IMR-90 (cell line): ENCODE results near the gene COLGALT1.

Experiments used
- POLR2A ChIP-seq: IDR thresholded peaks from 2 replicates; pipeline ENCODE4 v1.6.1; 2012; ENCODE audit warnings: mild to moderate bottlenecking, low read depth, low read length
- TF ChIP-seq, protein P1 (sequence below): conservative IDR thresholded peaks from 2 replicates; pipeline ENCODE4 v1.5.1; 2012; ENCODE audit warnings: mild to moderate bottlenecking, low read depth, low read length, improper control_type of control experiment

DNA sequence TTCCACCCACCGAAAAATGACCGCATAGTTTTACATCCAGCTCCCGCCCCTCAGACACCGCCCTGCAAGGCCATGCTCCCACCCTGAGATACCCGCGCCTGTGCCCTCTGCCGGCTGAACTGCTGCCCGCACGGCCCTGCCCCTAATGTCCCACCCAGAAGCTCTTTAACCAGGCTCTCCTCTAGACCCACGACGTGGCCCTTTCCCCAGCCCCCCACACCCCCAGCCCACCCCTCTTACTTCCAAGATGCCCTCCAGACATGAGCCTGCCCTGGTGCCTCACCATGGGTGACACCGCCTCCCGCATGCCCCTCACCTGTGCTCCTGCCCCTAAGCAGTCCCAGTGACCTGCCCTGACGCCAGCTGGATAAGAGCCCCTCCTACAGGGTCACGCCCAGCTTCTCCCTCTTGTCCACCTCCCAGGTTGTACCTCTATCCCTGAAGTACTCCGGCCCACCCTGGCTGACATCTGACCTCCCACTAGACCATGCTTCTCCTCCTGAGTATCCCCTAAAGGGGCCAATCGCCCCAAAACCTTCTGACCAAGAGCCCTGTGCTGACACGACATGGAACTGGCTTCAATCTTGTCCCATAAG is 51.2 kb downstream of the COLGALT1 start:
- TF ChIP-seq, protein P1, sequence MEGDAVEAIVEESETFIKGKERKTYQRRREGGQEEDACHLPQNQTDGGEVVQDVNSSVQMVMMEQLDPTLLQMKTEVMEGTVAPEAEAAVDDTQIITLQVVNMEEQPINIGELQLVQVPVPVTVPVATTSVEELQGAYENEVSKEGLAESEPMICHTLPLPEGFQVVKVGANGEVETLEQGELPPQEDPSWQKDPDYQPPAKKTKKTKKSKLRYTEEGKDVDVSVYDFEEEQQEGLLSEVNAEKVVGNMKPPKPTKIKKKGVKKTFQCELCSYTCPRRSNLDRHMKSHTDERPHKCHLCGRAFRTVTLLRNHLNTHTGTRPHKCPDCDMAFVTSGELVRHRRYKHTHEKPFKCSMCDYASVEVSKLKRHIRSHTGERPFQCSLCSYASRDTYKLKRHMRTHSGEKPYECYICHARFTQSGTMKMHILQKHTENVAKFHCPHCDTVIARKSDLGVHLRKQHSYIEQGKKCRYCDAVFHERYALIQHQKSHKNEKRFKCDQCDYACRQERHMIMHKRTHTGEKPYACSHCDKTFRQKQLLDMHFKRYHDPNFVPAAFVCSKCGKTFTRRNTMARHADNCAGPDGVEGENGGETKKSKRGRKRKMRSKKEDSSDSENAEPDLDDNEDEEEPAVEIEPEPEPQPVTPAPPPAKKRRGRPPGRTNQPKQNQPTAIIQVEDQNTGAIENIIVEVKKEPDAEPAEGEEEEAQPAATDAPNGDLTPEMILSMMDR: no peak
- no peak for TF ChIP-seq POLR2A
